DMS153 treated with DMSO at 0.1 percent for 48 hours (cell line): ENCODE data around the gene BCL7A.

Source experiments
- DNase-seq: peaks from one replicate; lab custom pipeline; 2025; ENCODE audit not compliant: unreplicated experiment; lab: John Stamatoyannopoulos, UW

BCL7A gene

DNA sequence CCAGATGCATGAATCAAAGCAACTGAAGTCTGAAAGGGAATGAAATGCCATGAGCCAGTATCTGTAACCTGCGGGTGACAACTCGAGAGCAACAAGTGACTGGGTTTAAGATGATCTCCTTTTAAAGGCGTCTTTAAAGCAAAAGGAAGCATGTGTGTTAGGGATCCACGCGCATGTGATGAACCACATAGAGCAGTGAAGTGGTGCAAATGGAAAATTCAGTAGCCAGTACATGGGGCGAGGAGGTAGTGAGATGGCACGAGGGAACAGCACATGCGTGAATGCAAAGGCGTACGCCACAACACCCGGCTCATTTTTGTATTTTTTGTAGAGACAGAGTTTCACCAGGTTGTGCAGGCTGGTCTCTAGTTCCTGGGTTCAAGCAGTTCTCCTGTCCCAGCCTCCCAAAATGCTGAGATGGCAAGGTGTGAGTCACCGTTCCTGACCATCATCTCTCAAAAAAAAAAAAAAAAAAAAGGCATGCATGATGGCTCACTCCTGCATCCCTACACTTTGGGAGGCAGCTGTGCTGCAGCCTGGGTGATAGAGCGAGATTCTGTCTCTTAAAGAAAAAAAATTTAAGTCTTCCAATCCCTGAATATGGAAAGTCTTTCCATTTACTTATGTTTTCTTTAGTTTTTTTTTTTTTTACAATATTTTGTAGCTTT, 24.6 kb upstream of the BCL7A start:
- DNase-seq: no peak

GRCh38 chr12:122001466-122002209, 20.0 kb upstream of the BCL7A start:
- DNase-seq: peak; percentile 94

GRCh38 chr12:122003651-122004611, 17.8 kb upstream of the BCL7A start:
- DNase-seq: no peak

DNA sequence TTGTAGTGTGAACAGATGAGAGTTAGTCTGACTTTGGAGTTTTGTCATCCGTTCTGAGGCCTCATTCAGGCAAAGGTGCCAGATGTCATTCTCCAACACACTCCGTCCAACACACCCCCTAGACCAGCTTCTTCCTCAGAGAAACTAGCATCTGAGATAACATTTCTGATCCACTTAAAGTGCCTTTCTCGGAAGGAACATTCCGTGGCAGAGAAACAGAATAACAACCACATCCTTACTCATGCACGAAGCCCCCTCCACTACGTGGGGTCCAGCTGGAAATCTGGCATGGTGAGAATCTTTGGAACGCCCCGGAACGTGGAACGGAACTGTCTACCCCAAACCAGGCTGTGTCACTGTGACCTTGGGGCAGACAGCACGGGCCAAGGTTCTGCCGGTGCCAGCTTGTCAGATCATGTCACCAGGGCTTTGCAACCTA, 17.0 kb upstream of the BCL7A start:
- no peak for DNase-seq

GRCh38 chr12:122005252-122005776, 16.4 kb upstream of the BCL7A start:
- DNase-seq: no peak

DNA sequence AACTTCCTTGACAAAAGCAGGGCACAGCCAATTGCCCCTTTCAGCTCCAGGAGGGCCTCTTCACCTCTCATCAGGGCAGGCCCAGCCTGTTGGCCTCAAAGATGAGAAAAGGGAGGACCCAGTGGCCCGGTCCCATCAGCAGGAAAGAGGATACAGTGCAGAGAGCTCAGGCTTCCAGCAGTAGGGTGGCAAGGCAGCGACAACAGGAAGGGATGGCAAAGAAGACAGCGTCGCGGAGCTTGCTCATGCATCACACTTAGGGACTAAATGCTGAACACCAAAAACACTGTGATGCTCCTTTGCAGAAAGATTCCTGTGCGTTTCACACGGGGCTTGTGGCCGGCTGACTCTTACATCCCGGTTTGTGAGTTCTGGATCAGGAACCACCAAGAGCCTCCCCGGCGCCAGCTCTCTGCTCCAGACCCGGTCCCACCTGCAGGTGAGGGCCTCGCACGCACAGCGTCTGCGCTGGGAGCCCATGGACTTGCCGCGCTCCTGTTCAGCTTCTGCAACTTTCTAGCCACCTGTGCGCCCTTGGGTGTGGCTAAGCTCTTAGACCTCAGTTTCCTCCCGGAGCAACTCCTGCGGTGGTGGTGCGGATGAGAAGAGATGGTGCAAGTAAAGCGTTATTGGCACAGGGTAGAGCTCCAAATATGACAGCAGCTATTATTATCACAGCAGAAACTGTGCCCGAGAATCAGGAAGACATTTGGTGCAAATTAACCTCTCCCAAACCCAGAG, 15.3 kb upstream of the BCL7A start:
- no peak for DNase-seq

- no peak for DNase-seq
Observed at GRCh38 chr12:122009741-122010140, 11.9 kb upstream of the BCL7A start.

GRCh38 chr12:122012184-122012583, 9.5 kb upstream of the BCL7A start:
- no peak for DNase-seq

GRCh38 chr12:122013136-122013535, 8.5 kb upstream of the BCL7A start:
- no peak for DNase-seq

GRCh38 chr12:122013791-122014590, 7.7 kb upstream of the BCL7A start:
- DNase-seq: no peak

- DNase-seq: no peak
Observed at GRCh38 chr12:122014781-122015180, 6.9 kb upstream of the BCL7A start.

DNA sequence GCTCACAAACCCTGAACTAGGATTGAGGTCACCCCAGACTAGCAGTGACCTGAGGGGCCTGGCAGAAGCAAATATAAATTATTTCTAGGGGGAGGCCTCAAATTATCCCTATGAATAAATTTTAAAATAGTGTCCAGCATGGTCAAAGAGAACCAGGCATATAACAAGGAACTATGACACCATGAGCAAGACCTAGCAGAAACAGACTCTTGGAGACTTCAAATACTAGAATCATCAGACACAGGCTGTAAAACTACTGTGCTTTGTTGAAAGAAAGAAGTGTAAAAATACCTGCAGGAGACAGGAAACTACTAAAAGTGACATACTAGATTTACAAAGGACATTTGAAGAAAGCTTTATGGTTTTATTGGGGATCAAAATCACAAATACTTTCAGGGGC, 3.2 kb upstream of the BCL7A start:
- DNase-seq: no peak

- DNase-seq: no peak
Observed at GRCh38 chr12:122018937-122019336, 2.7 kb upstream of the BCL7A start.

- DNase-seq: no peak
Observed at GRCh38 chr12:122020795-122021192, 890 bp upstream of the BCL7A start.

GRCh38 chr12:122021193-122021821, 377 bp upstream of the BCL7A start:
- no peak for DNase-seq

- no peak for DNase-seq
Observed at GRCh38 chr12:122022393-122023338, 982 bp downstream of the BCL7A start.

DNA sequence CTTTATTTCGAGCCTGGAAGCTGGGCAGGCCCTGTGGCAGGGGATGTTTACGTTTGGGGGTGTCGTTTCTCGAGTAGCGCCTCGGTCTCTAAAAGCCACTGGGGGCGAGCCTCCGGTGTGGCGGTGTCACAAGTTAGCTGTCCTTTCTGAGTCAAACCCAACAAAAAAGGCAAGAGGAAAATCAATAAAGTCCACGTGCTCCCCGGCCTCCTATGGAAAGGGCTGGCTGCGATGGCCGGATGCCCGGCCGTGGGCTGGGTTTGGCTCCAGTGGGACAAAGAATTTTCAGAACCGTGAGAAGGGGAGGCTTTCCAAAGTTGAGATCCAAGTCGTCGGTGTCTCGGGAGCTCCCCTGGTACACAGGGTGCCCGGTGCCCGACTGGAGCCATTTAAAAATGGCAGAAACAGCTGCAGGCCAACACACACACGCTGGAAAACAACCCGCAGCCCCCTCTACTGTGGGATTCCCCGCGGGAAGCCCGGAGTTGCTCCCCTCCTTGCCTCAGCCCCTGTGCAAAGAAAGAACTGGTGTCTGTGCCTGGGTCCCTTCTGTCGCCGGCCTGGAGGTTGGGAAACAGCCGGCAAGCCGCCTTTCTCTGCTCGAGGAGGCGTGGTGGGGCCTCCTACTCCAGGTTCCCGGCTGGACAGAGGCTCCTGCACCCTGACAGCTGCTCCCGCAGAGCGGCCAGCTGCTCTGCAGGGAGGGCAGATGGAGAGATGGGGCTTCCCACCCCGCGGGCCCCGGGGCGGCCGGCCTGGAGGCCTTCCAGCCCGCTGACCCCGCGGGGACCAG, 1.9 kb downstream of the BCL7A start:
- DNase-seq: no peak
